Smooth muscle cell (in vitro differentiated cells): ENCODE data around the gene HPCAL4. TPM values are rescaled to one million over a fixed set of nuclear protein-coding genes. Genes with fewer than 3 reads are reported as not detected.

Source experiments
- DNase-seq: peaks from one replicate; lab custom pipeline; 2025; ENCODE audit not compliant: unreplicated experiment; lab: John Stamatoyannopoulos, UW
- H2AFZ ChIP-seq: fragments of 200-600 bp; sonication (generic); 2 replicates; pipeline ENCODE4 v1.6.0; 2016; ENCODE audit warnings: antibody characterized with exemption, low read depth, mild to moderate bottlenecking
- H3F3A ChIP-seq: fragments of 200-600 bp; sonication (generic); 2 replicates; pipeline ENCODE4 v1.6.0; 2017; ENCODE audit warnings: antibody characterized with exemption, low read depth
- H3K27ac ChIP-seq: fragments of 200-600 bp; sonication (generic); 2 replicates; pipeline ENCODE4 v1.5.1; 2016; ENCODE audit warnings: low read depth, mild to moderate bottlenecking
- H3K27me3 ChIP-seq: fragments of 200-600 bp; sonication (generic); 2 replicates; pipeline ENCODE4 v1.6.1; 2016; ENCODE audit warnings: low read depth, mild to moderate bottlenecking
- H3K36me3 ChIP-seq: fragments of 200-600 bp; sonication (generic); 2 replicates; pipeline ENCODE4 v1.5.1; 2016; ENCODE audit warnings: low read depth
- H3K4me1 ChIP-seq: fragments of 200-600 bp; sonication (generic); 2 replicates; pipeline ENCODE4 v1.5.1; 2016; ENCODE audit warnings: low read depth
- H3K4me2 ChIP-seq: fragments of 200-600 bp; sonication (generic); 2 replicates; pipeline ENCODE4 v1.6.0; 2016; ENCODE audit warnings: mild to moderate bottlenecking
- H3K4me3 ChIP-seq: fragments of 200-600 bp; sonication (generic); 2 replicates; pipeline ENCODE4 v1.5.1; 2016; ENCODE audit warnings: mild to moderate bottlenecking
- H3K79me2 ChIP-seq: fragments of 200-600 bp; sonication (generic); 2 replicates; pipeline ENCODE4 v1.6.0; 2016; ENCODE audit warnings: low read depth, mild to moderate bottlenecking
- H3K9ac ChIP-seq: fragments of 200-600 bp; sonication (generic); 2 replicates; pipeline ENCODE4 v1.6.0; 2016; ENCODE audit warnings: low read depth
- H3K9me3 ChIP-seq: fragments of 200-600 bp; sonication (generic); replicated peaks from 2 replicates; pipeline ENCODE4 v1.5.1; 2016; ENCODE audit warnings: low read depth
- H4K20me1 ChIP-seq: fragments of 200-600 bp; sonication (generic); 2 replicates; pipeline ENCODE4 v1.6.0; 2016; ENCODE audit warnings: low read depth
- CTCF ChIP-seq: fragments of 200-600 bp; sonication (generic); IDR thresholded peaks from 2 replicates; pipeline ENCODE4 v1.5.1; 2017; ENCODE audit warnings: borderline replicate concordance, mild to moderate bottlenecking, antibody characterized with exemption; ENCODE audit not compliant: insufficient read depth, poor library complexity, severe bottlenecking
- WGBS: methylation state at CpG from one replicate; pipeline ENCODE4 v1.1.7; 2016; ENCODE audit warnings: low lambda C conversion rate; 5-methylcytosine and 5-hydroxymethylcytosine counted together
- polyA plus RNA-seq: library from polyadenylated mRNA; unstranded; fragments of >200 nt; fragmentation: Nextera tagmentation; extraction: Ambion mirVana; gene quantifications from 2 replicates; pipeline ENCODE4 v1.2.1, GENCODE V29; 2016
- total RNA-seq: library from RNA; depleted of rRNA; stranded (reverse); fragments of >200 nt; gene quantifications from 2 replicates; pipeline ENCODE4 v1.2.3, GENCODE V29; 2014

The HPCAL4 gene
- total and polyA plus RNA-seq, 2 experiments from 2014 or later: 0.04 TPM; not detected in 1

GRCh38 chr1:39735731-39736130 lies 44.5 kb upstream of the HPCAL4 start:
- Histone ChIP-seq H3K36me3 (no peaks in the 10 kb centered on the region), H3K4me3 (no peak overlapping the region), H3K9ac (no peak overlapping the region), H3F3A (no peaks in the 10 kb centered on the region), H3K9me3 (no peaks in the 10 kb centered on the region), H3K4me2 (no peak overlapping the region), H3K4me1 (peaks cover 10% of the 10 kb centered on the region), H3K79me2 (peaks cover 13% of the 10 kb centered on the region), H3K27ac (no peak overlapping the region), H4K20me1 (no peaks in the 10 kb centered on the region), H3K27me3 (peaks cover 57% of the 10 kb centered on the region), H2AFZ (no peak overlapping the region)
- no peak for DNase-seq
- no peak for TF ChIP-seq CTCF
- WGBS: 79% methylated on average over 3 of the region's 3 CpGs

- no peak overlapping the region for H3K9ac ChIP-seq
- TF ChIP-seq CTCF: no peak
- no peaks in the 10 kb centered on the region for H3F3A ChIP-seq
- no peak overlapping the region for H2AFZ ChIP-seq
- H4K20me1 ChIP-seq: no peaks in the 10 kb centered on the region
- no peak overlapping the region for H3K4me3 ChIP-seq
- peaks cover 75% of the 10 kb centered on the region for H3K27me3 ChIP-seq
- H3K79me2 ChIP-seq: no peaks in the 10 kb centered on the region
- H3K4me1 ChIP-seq: no peaks in the 10 kb centered on the region
- no peak for DNase-seq
- no peak overlapping the region for H3K4me2 ChIP-seq
- 79% methylated on average over 7 of the region's 7 CpGs for WGBS
- H3K9me3 ChIP-seq: no peaks in the 10 kb centered on the region
- no peak overlapping the region for H3K27ac ChIP-seq
- no peaks in the 10 kb centered on the region for H3K36me3 ChIP-seq
Observed at GRCh38 chr1:39733161-39733560, 41.9 kb upstream of the HPCAL4 start.

GRCh38 chr1:39732730-39733129 lies 41.5 kb upstream of the HPCAL4 start:
- DNase-seq: no peak
- Histone ChIP-seq H3K79me2 (no peaks in the 10 kb centered on the region), H4K20me1 (no peaks in the 10 kb centered on the region), H3K4me1 (no peaks in the 10 kb centered on the region), H3K9me3 (no peaks in the 10 kb centered on the region), H3K27ac (no peak overlapping the region), H3K36me3 (no peaks in the 10 kb centered on the region), H3F3A (no peaks in the 10 kb centered on the region), H3K9ac (no peak overlapping the region), H3K27me3 (peaks cover 80% of the 10 kb centered on the region), H3K4me2 (no peak overlapping the region), H3K4me3 (no peak overlapping the region), H2AFZ (no peak overlapping the region)
- 71% methylated on average over 3 of the region's 3 CpGs for WGBS
- no peak for TF ChIP-seq CTCF

- no peak overlapping the region for H3K9ac ChIP-seq
- H4K20me1 ChIP-seq: no peaks in the 10 kb centered on the region
- WGBS: 60% methylated on average over 4 of the region's 4 CpGs
- TF ChIP-seq CTCF: no peak
- no peaks in the 10 kb centered on the region for H3K79me2 ChIP-seq
- no peaks in the 10 kb centered on the region for H3K36me3 ChIP-seq
- H3K4me3 ChIP-seq: no peak overlapping the region
- no peaks in the 10 kb centered on the region for H3F3A ChIP-seq
- H2AFZ ChIP-seq: no peak overlapping the region
- H3K4me2 ChIP-seq: no peak overlapping the region
- no peaks in the 10 kb centered on the region for H3K9me3 ChIP-seq
- no peak for DNase-seq
- H3K4me1 ChIP-seq: no peaks in the 10 kb centered on the region
- no peak overlapping the region for H3K27ac ChIP-seq
- H3K27me3 ChIP-seq: peaks cover 93% of the 10 kb centered on the region
Observed at GRCh38 chr1:39729842-39730241, 38.6 kb upstream of the HPCAL4 start.
